HG02759 (cell line): ENCODE data around the gene SLC6A19.

Experiments
- ATAC-seq: cut with Tn5 transposase; IDR thresholded peaks from one replicate; pipeline ENCODE4 v1.9.1; 2021; ENCODE audit warnings: mild to moderate bottlenecking, moderate library complexity; ENCODE audit not compliant: unreplicated experiment

Gene SLC6A19

GRCh38 chr5:1165864-1166263 lies 35.5 kb upstream of the SLC6A19 start:
- no peak for ATAC-seq

GRCh38 chr5:1166370-1166769 lies 35.0 kb upstream of the SLC6A19 start:
- ATAC-seq = no peak

GRCh38 chr5:1167361-1167727 lies 34.1 kb upstream of the SLC6A19 start:
- ATAC-seq = peak; percentile 17

DNA sequence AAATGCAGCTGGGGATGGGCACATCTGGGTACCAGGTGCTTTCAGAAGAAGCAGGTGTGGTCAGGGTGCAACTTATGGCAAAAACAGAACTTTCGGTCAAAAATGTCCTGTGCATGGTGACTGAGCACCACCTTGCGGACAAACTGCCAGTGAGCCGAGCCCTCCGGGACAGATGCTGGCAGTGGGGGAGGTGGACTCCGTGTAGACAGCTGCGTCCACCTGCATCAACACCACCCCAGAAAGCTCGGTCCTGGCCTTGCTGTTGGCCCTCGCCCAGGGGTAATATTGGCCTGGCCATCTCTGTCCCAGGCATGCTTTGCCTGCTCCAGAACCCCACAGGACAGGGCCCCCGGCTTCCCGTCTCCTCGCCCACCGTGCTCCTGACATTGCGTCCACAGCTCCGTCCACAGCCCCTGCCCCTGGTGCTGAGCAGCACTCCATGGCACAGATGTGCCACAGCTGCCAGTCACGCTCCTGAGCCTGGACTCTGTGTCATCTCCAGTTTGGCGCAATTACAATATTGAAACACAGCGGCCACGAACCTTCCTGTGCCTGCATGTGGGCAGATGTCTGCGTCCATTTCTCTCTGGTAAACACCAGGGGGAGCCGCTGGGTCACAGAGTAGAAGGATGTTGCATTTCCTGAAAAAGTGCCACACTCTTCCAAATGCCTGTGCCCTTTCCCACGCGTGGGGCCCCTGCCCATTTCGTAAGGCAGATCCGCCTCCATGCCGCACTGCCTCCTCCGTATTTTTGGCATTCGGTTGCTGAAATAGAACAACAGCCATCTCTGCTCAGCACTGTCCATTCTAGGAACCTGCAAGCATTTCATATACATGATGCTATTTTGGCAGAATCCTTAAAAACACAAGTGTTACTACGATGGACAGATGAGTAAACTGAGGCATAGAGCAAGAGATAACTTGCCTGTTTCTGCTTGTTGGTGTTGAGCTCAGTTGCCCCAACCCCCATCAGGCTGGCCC lies 33.4 kb upstream of the SLC6A19 start:
- peak; percentile 78 for ATAC-seq

DNA sequence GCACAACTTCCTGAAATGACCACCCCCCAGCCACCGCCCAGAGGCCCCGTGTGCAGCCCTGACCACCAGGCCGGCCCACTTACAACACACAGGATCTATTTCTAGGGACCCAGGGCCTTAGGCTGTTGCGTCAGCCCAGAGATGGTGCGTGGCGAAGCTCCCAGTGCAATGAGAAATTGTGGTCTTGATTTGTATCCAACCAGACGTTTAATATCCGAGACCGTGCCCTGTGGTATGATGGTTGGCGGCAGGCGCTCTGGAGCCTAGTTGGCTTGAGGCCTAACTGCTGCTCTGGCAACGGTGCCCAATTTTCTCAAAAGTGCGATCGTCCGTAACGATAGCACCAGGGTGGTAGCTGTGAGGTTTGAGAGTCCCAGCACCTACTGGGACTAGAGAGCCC lies 32.6 kb upstream of the SLC6A19 start:
- no peak for ATAC-seq

GRCh38 chr5:1169211-1170115 lies 31.9 kb upstream of the SLC6A19 start:
- no peak for ATAC-seq

GRCh38 chr5:1171340-1171941 lies 30.0 kb upstream of the SLC6A19 start:
- ATAC-seq = no peak

- ATAC-seq = no peak
Observed at GRCh38 chr5:1172007-1172581, 29.3 kb upstream of the SLC6A19 start.

DNA sequence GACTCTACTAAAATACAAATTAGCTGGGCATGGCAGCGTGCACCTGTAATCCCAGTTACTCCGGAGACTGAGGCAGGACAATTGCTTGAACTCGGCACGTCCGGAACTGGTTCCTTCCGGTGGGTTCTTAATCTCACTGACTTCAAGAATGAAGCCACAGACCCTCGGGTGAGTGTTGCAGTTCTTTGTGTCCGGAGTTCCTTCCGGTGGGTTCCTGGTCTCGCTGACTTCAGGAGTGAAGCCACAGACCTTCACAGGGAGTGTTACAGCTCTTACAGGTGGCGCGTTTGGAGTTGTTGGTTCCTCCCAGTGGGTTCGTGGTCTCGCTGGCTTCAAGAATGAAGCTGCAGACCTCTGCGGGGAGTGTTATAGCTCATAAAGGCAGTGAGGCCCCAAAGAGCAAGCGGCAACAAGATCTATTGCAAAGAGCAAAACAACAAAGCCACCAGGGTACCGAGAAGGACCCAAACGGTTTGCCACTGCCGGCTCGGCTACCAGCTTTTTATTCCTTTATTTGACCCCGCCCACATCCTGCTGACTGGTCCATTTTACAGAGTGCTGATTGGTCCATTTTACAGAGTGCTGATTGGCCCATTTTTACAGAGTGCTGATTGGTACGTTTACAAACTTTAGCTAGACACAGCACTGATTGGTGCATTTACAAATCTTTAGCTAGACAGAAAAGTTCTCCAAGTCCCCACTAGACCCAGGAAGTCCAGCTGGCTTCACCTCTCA lies 28.6 kb upstream of the SLC6A19 start:
- no peak for ATAC-seq

GRCh38 chr5:1173485-1174070 lies 27.8 kb upstream of the SLC6A19 start:
- no peak for ATAC-seq

- ATAC-seq = no peak
Observed at GRCh38 chr5:1174122-1174936, 27.1 kb upstream of the SLC6A19 start.

DNA sequence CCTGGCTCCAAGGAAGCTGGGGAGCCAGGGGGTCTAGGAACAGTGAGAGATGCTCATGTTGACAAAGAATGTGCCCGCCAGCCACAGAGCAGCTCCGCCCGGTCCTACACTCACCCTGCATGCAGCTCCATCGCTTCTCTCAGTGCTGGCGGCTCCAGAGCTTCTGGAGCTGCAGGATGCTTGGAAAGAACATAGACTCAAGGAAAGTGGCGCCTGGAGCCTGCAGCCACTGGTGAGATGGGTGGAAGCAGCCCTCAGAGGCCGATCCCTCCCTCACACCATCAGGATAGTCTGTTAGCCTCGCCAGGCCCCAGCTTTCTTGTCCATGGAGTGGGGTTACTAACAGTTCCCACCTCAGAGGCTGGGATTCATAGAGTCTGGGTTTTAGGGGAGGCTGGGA lies 26.4 kb upstream of the SLC6A19 start:
- no peak for ATAC-seq

DNA sequence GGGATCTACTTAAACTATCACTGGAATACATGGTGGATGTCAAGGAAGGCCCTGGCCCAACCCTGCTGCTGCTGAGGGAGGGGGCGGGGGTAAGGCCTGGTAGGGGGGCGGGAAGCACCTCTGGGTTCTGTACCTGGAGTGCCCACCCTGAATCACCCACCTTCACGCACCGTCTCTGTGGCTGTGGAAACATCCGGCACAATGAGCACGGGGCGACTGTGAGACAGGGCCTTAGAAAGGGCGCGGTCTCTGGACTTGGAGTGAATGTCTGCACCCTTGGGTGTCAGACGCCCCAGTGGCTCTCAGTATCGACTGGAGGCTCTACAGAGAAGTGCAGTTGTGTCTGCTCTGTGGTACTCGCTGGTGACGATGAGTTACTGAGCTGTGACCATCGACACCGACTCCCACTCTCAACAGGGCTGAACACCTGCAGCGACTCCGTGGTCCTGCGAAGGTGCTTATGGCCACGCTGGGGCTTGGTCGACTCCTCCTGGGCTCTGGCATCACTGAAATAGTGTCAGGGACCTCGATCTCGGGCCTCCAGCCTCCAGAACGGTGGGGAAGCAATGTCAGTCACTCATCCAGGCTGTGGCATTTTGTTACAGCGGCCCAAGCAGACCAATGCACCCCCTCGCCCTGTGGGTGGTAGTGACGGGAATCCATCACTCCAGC lies 25.5 kb upstream of the SLC6A19 start:
- ATAC-seq = no peak

GRCh38 chr5:1176473-1177391 lies 24.7 kb upstream of the SLC6A19 start:
- no peak for ATAC-seq

DNA sequence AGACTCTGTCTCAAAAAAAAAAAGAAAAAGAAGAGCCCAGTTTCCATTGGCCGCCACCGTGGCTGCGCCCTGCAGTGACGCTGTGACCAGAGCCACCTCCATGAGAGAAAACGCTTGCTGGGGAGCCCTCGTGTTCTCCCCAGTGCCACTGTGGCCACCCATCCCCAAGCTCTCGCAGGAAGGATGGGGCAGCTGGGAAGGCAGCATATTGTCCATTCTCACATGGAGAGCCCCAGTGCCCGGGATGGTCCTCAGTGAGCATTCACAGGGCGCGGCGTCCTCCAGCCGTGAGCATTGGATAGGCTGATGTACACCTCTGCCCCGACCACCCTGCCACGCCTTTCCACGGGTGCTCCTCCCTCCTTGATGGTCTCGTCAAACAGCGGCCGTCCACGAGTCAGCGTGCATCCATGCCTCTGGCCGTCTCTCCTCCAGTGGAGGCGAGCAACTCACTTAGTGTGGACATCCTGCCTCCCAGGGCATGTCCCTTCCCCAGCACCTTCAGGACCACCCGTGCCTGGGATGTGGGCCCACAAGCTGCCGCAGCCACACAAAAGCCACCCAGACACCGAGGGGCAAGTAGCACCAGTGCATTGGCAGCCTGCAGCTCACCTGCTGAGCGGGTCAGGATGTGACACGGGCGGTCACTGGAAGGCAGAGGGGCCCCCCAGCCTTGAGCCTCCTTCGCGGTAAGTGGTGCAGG lies 23.4 kb upstream of the SLC6A19 start:
- no peak for ATAC-seq

GRCh38 chr5:1178529-1179382 lies 22.6 kb upstream of the SLC6A19 start:
- ATAC-seq = no peak
